GM12874 (cell line): ENCODE results near the gene SERTAD2.

ENCODE experiments used
- CTCF ChIP-seq: IDR thresholded peaks from 2 replicates; pipeline ENCODE4 v1.5.1; 2011; ENCODE audit warnings: low read depth, mild to moderate bottlenecking, control low read depth, low read length, moderate library complexity; ENCODE audit not compliant: insufficient read depth

SERTAD2 gene

GRCh38 chr2:64658269-64658668 lies 4.6 kb upstream of the SERTAD2 start:
- TF ChIP-seq CTCF: no peak

- no peak for TF ChIP-seq CTCF
These were observed 3.7 kb upstream of the SERTAD2 start for GRCh38 chr2:64657411-64657810.

GRCh38 chr2:64656379-64656778 lies 2.7 kb upstream of the SERTAD2 start:
- no peak for TF ChIP-seq CTCF

- no peak for TF ChIP-seq CTCF
These were observed 2.2 kb upstream of the SERTAD2 start for GRCh38 chr2:64655873-64656272.

- TF ChIP-seq CTCF: peak; percentile 17; the same call in 1 of the 2 replicates
These were observed 1.4 kb upstream of the SERTAD2 start for GRCh38 chr2:64655018-64655664.

- 0 out of 2 replicates have a peak, but pooled peaks have one; percentile 6 for TF ChIP-seq CTCF
These were observed 524 bp upstream of the SERTAD2 start for GRCh38 chr2:64654063-64654811.

GRCh38 chr2:64652231-64653108 lies 1.2 kb downstream of the SERTAD2 start:
- TF ChIP-seq CTCF: no peak
